K562 (cell line): ENCODE results near the gene VPS11. TPM values are rescaled to one million over a fixed set of nuclear protein-coding genes. Genes with fewer than 3 reads are reported as not detected.

Source experiments
- CEBPZ ChIP-seq: fragments of 150-350 bp; IDR thresholded peaks from 2 replicates; pipeline ENCODE4 v1.6.1; 2014; ENCODE audit warnings: low read depth, mild to moderate bottlenecking, low read length, borderline replicate concordance
- E2F3 ChIP-seq: fragments of 250-450 bp; sonication (Bioruptor Pico); IDR thresholded peaks from 2 replicates; pipeline ENCODE4 v1.4.0; 2020; ENCODE audit warnings: mild to moderate bottlenecking
- GABPA ChIP-seq: fragments of 200-800 bp; sonication (Bioruptor generic); conservative IDR thresholded peaks from 2 replicates; pipeline ENCODE4 v1.6.1; 2016; ENCODE audit warnings: low read depth, missing genetic modification characterization, missing compliant biosample characterization
- HNRNPLL ChIP-seq: fragments of 200-400 bp; formaldehyde crosslinking; IDR thresholded peaks from 2 replicates; pipeline ENCODE4 v1.6.1; 2017; ENCODE audit warnings: low read length, low read depth, mild to moderate bottlenecking; ENCODE audit not compliant: poor library complexity, severe bottlenecking
- MXD1 ChIP-seq: fragments of 250-450 bp; sonication (Bioruptor Pico); IDR thresholded peaks from 2 replicates; pipeline ENCODE4 v1.8.0; 2021; ENCODE audit warnings: borderline replicate concordance, mild to moderate bottlenecking, moderate library complexity; ENCODE audit not compliant: poor library complexity, severe bottlenecking
- NFIC ChIP-seq: fragments of 450-650 bp; IDR thresholded peaks from 2 replicates; pipeline ENCODE4 v1.6.1; 2017; ENCODE audit warnings: mild to moderate bottlenecking, inconsistent platforms
- PRDM10 ChIP-seq: fragments of 450-650 bp; IDR thresholded peaks from 2 replicates; pipeline ENCODE4 v1.6.1; 2018; ENCODE audit not compliant: partially characterized antibody
- PTTG1 ChIP-seq: fragments of 450-650 bp; IDR thresholded peaks from 2 replicates; pipeline ENCODE4 v1.6.1; 2016; ENCODE audit warnings: low read depth, mild to moderate bottlenecking, missing genetic modification characterization, missing compliant biosample characterization
- SAP30 ChIP-seq: fragments of 200-600 bp; sonication (generic); IDR thresholded peaks from 2 replicates; pipeline ENCODE4 v1.6.1; 2012; ENCODE audit warnings: borderline replicate concordance, low read depth, mild to moderate bottlenecking, moderate library complexity, low read length, control low read depth, inconsistent platforms; ENCODE audit not compliant: insufficient read depth, poor library complexity, severe bottlenecking
- SPI1 ChIP-seq: IDR thresholded peaks from 2 replicates; pipeline ENCODE4 v1.6.1; 2011; ENCODE audit warnings: low read depth, low read length, control low read depth, borderline replicate concordance
- SUPT5H ChIP-seq: fragments of 450-650 bp; IDR thresholded peaks from 2 replicates; pipeline ENCODE4 v1.6.1; 2016
- YBX1 ChIP-seq: fragments of 450-650 bp; IDR thresholded peaks from 2 replicates; pipeline ENCODE4 v1.7.1; 2016; ENCODE audit warnings: mild to moderate bottlenecking
- ZNF253 ChIP-seq: fragments of 250-450 bp; sonication (Bioruptor Pico); conservative IDR thresholded peaks from 2 replicates; pipeline ENCODE4 v1.6.1; 2021; ENCODE audit warnings: mild to moderate bottlenecking
- polyA plus RNA-seq, 8 experiments: library from polyadenylated mRNA; depleted of rRNA in 4 of 8; stranded (reverse) in 5 of 8; unstranded in 3 of 8; fragments of >200 nt; fragmentation: Nextera tagmentation in 2 of 8; fragmentation: Illumina TruSeq in 1 of 8; extraction: Ambion mirVana in 2 of 8; extraction: Trizol in 1 of 8; gene quantifications; 2 replicates each; pipeline versions ENCODE4 v1.2.1 to v1.2.3, GENCODE V29; 2011 to 2014; ENCODE audit warnings: inconsistent platforms in 1 of 8, missing spikeins in 1 of 8
- total RNA-seq, 7 experiments: library from RNA; depleted of rRNA in 6 of 7; stranded (reverse); fragments of >200 nt in 6 of 7; fragmentation: Illumina TruSeq in 2 of 7; extraction: Trizol in 2 of 7; gene quantifications; 2 replicates each; pipeline versions ENCODE4 v1.2.1 to v1.2.3, GENCODE V29; 2011 to 2021; ENCODE audit warnings: low replicate concordance in 1 of 7
- TF ChIP-seq, protein P1 (sequence below): sonication (generic); formaldehyde crosslinking; IDR thresholded peaks from 2 replicates; pipeline ENCODE4 v1.8.0; 2022; ENCODE audit warnings: missing genetic modification reagents, mild to moderate bottlenecking, moderate library complexity, borderline replicate concordance
- TF ChIP-seq, protein P2 (sequence below): fragments of 250-450 bp; sonication (Bioruptor Pico); IDR thresholded peaks from 2 replicates; pipeline ENCODE4 v1.5.1; 2021; ENCODE audit warnings: mild to moderate bottlenecking

Gene VPS11
- total and polyA plus RNA-seq, 9 of the 15 experiments (the other 6 are each of a cell fraction or from before 2014, with no cell fraction given) = 14.1 to 35.5 (median 27.5) TPM

GRCh38 chr11:119121008-119121810 is 53.6 kb downstream of the VPS11 start, which contains the start of gene HINFP (continued):
- TF ChIP-seq PRDM10 (peak; percentile 60), HNRNPLL (peak; percentile 95), NFIC (0 out of 2 replicates have a peak, but pooled peaks have one; percentile 13), YBX1 (no peak), GABPA (peak; percentile 89), ZNF253 (CRISPR knock-in tag) (no peak), CEBPZ (peak; percentile 52; the same call in 1 of the 2 replicates), SAP30 (peak; percentile 86), MXD1 (peak; percentile 39), PTTG1 (tag) (no peak), SUPT5H (peak; percentile 79), E2F3 (CRISPR knock-in tag) (no peak), SPI1 (0 out of 2 replicates have a peak, but pooled peaks have one; percentile 28)
- TF ChIP-seq, protein P1, sequence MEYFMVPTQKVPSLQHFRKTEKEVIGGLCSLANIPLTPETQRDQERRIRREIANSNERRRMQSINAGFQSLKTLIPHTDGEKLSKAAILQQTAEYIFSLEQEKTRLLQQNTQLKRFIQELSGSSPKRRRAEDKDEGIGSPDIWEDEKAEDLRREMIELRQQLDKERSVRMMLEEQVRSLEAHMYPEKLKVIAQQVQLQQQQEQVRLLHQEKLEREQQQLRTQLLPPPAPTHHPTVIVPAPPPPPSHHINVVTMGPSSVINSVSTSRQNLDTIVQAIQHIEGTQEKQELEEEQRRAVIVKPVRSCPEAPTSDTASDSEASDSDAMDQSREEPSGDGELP (CRISPR knock-in tag) = peak; percentile 68; the same call in 1 of the 2 replicates
- TF ChIP-seq, protein P2, sequence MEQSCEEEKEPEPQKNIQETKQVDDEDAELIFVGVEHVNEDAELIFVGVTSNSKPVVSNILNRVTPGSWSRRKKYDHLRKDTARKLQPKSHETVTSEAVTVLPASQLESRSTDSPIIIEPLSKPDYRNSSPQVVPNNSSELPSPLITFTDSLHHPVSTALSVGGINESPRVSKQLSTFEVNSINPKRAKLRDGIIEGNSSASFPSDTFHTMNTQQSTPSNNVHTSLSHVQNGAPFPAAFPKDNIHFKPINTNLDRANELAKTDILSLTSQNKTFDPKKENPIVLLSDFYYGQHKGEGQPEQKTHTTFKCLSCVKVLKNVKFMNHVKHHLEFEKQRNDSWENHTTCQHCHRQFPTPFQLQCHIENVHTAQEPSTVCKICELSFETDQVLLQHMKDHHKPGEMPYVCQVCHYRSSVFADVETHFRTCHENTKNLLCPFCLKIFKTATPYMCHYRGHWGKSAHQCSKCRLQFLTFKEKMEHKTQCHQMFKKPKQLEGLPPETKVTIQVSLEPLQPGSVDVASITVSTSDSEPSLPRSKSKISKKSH = no peak
